ENCODE results near the gene TNK2.
"Not testable (repeated sequence)": the region's sequence is repeated elsewhere in the genome, so short reads cannot be mapped to it uniquely, and the experiment has no call there.

Gene TNK2

DNA sequence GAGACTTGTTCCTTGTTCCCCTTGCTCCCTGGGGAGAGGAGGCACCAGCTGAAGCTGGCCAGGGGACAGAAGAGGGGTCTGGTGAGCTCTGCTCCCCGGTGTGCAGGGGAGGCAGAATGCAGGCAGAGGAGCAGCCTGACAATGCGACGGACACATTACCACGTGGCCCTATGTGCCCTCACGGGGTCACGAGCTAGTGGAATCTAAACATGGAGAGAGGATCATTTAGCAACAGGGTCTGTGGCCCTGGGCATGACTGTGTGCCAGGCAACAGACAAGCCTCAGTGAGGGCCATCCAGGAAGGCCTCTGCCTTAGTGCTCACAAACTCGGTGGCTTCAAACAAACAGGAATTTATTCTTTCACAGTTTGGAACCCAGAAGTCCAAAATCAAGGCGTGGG, 88.2 kb downstream of the TNK2 start:
- H3K18ac ChIP-seq (ENCODE audit: low read length), result no peak overlapping the region
- no peak overlapping the region for H3K9ac ChIP-seq (ENCODE audit: low read depth, low read length, poor library complexity)
- peaks cover 0 to 32% (median 0%) of the 10 kb centered on the region in 3 experiments for H3K27me3 ChIP-seq (ENCODE audit: control insufficient read depth in 3 of 3, insufficient read depth in 3 of 3, low read depth in 1 of 3, low read length in 3 of 3)
- no peak overlapping the region for H3K23ac ChIP-seq (ENCODE audit: low read depth, low read length, poor library complexity)
- no peak overlapping the region for H3K27ac ChIP-seq (replicated peaks; ENCODE audit: low read length)
- H3K9me3 ChIP-seq (replicated peaks in 1 of 2; ENCODE audit: control insufficient read depth in 2 of 2, insufficient read depth in 1 of 2, low read depth in 1 of 2, low read length in 2 of 2), result no peaks in the 10 kb centered on the region
- H3K4me2 ChIP-seq (ENCODE audit: insufficient read depth, low read length, poor library complexity, severe bottlenecking), result no peak overlapping the region
- H2BK15ac ChIP-seq (ENCODE audit: low read length), result no peak overlapping the region
- H3K4me1 ChIP-seq (ENCODE audit: control insufficient read depth in 2 of 2, insufficient read depth in 1 of 2, low read depth in 1 of 2, low read length in 2 of 2), result no peaks in the 10 kb centered on the region
- H3K36me3 ChIP-seq (replicated peaks in 1 of 2; ENCODE audit: control insufficient read depth in 2 of 2, insufficient read depth in 2 of 2, low read length in 2 of 2), result no peaks in the 10 kb centered on the region
- no peak overlapping the region for H4K91ac ChIP-seq (ENCODE audit: low read depth, low read length, poor library complexity)
- no peak overlapping the region for H2AFZ ChIP-seq (ENCODE audit: low read length)
- no peaks in the 10 kb centered on the region for H3K79me1 ChIP-seq (ENCODE audit: low read depth, low read length)
- no peak overlapping the region for H3K4ac ChIP-seq (ENCODE audit: low read length)
- no peak overlapping the region for H3K4me3 ChIP-seq (ENCODE audit: low read length in 2 of 2)
- H3K14ac ChIP-seq (ENCODE audit: low read length), result no peak overlapping the region
- H2BK5ac ChIP-seq (ENCODE audit: low read length), result no peak overlapping the region
- WGBS, 2 donors (ENCODE audit: extremely low coverage in 2 of 2, insufficient read length in 2 of 2, insufficient replicate concordance in 1 of 2), result no CpG with 5 or more reads among the region's 8 CpGs
- DNase-seq (ENCODE audit: low spot score), result no peak
- H2BK120ac ChIP-seq (ENCODE audit: low read depth, low read length), result no peak overlapping the region
- no peak overlapping the region for H4K8ac ChIP-seq (ENCODE audit: low read depth, low read length)
- H2AK5ac ChIP-seq (ENCODE audit: low read depth, low read length), result no peak overlapping the region
- H2BK12ac ChIP-seq (ENCODE audit: low read length), result no peak overlapping the region

DNA sequence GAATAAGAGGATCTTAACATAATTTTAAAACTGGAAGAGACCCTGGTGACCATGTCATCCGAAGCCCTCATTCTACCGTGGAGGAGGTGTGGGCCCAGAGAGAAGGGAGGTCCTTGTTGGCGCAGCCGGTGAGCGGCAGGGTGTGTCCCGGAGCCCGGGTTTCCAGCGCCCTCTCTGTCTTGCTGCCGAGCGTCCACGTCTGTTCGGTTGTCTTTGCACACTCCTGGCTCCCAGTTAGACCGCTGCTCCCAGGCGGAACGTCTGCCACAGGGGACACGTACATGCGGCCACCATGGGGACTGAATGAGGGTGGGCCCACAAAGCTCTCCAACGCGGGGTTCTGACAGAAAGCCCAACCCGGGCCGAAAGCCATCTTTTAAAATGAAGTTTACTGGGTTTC, 90.0 kb downstream of the TNK2 start:
- H3K27me3 ChIP-seq (ENCODE audit: control insufficient read depth in 3 of 3, insufficient read depth in 3 of 3, low read depth in 1 of 3, low read length in 3 of 3), result peaks cover 0 to 42% (median 0%) of the 10 kb centered on the region in 3 experiments
- H3K4me1 ChIP-seq (ENCODE audit: control insufficient read depth in 2 of 2, insufficient read depth in 1 of 2, low read depth in 1 of 2, low read length in 2 of 2), result no peaks in the 10 kb centered on the region
- H2BK15ac ChIP-seq (ENCODE audit: low read length), result no peak overlapping the region
- no peak overlapping the region for H3K4ac ChIP-seq (ENCODE audit: low read length)
- no peak overlapping the region for H4K91ac ChIP-seq (ENCODE audit: low read depth, low read length, poor library complexity)
- H3K4me2 ChIP-seq (ENCODE audit: insufficient read depth, low read length, poor library complexity, severe bottlenecking), result no peak overlapping the region
- no peak overlapping the region for H3K9ac ChIP-seq (ENCODE audit: low read depth, low read length, poor library complexity)
- no peak overlapping the region for H3K18ac ChIP-seq (ENCODE audit: low read length)
- H3K79me1 ChIP-seq (ENCODE audit: low read depth, low read length), result no peaks in the 10 kb centered on the region
- H3K27ac ChIP-seq (replicated peaks; ENCODE audit: low read length), result no peak overlapping the region
- peak overlapping the region; percentile 44 for H3K23ac ChIP-seq (ENCODE audit: low read depth, low read length, poor library complexity)
- H3K14ac ChIP-seq (ENCODE audit: low read length), result no peak overlapping the region
- H3K36me3 ChIP-seq (replicated peaks in 1 of 2; ENCODE audit: control insufficient read depth in 2 of 2, insufficient read depth in 2 of 2, low read length in 2 of 2), result no peaks in the 10 kb centered on the region
- H2BK12ac ChIP-seq (ENCODE audit: low read length), result no peak overlapping the region
- H3K9me3 ChIP-seq (replicated peaks in 1 of 2; ENCODE audit: control insufficient read depth in 2 of 2, insufficient read depth in 1 of 2, low read depth in 1 of 2, low read length in 2 of 2), result no peaks in the 10 kb centered on the region
- no peak for DNase-seq (ENCODE audit: low spot score)
- no peak overlapping the region for H2BK120ac ChIP-seq (ENCODE audit: low read depth, low read length)
- H2AFZ ChIP-seq (ENCODE audit: low read length), result no peak overlapping the region
- no peak overlapping the region for H4K8ac ChIP-seq (ENCODE audit: low read depth, low read length)
- no peak overlapping the region for H2BK5ac ChIP-seq (ENCODE audit: low read length)
- H3K4me3 ChIP-seq (ENCODE audit: low read length in 2 of 2), result no peak overlapping the region
- no CpG with 5 or more reads among the region's 21 CpGs for WGBS, 2 donors (ENCODE audit: extremely low coverage in 2 of 2, insufficient read length in 2 of 2, insufficient replicate concordance in 1 of 2)
- peak overlapping the region; percentile 30 for H2AK5ac ChIP-seq (ENCODE audit: low read depth, low read length)

DNA sequence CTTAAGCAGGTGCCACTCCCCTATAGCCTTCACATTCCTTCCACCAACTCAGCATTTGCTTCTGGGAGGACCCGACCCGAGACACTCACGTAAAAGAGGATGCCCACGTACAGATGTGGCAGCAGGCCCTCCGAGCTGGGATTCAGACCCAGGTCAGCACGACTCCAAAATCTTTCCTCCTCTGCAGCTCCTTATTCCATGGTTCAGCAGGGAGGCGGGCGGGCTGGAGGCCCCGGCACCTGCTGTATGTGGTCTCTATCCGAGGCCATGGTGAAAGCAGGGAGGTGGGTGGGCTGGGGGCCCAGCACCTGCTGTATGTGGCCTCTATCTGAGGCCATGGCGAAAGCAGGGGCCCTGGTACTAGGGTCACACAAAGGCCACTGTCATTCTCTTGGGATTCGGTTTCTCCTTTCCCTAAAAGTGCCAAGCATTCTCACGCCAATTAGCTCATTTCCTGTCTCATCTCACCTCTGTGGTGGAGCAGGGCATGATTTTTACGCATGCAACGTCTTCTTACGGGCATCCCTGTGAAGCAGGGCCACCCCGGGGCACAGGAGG, 90.7 kb downstream of the TNK2 start:
- no peak for DNase-seq (ENCODE audit: low spot score)
- peak overlapping the region; percentile 12 for H3K18ac ChIP-seq (ENCODE audit: low read length)
- no CpG with 5 or more reads among the region's 17 CpGs for WGBS, 2 donors (ENCODE audit: extremely low coverage in 2 of 2, insufficient read length in 2 of 2, insufficient replicate concordance in 1 of 2)
- no peaks in the 10 kb centered on the region for H3K9me3 ChIP-seq (replicated peaks in 1 of 2; ENCODE audit: control insufficient read depth in 2 of 2, insufficient read depth in 1 of 2, low read depth in 1 of 2, low read length in 2 of 2)
- H3K4me2 ChIP-seq (ENCODE audit: insufficient read depth, low read length, poor library complexity, severe bottlenecking), result no peak overlapping the region
- H3K36me3 ChIP-seq (replicated peaks in 1 of 2; ENCODE audit: control insufficient read depth in 2 of 2, insufficient read depth in 2 of 2, low read length in 2 of 2), result no peaks in the 10 kb centered on the region
- no peak overlapping the region for H3K27ac ChIP-seq (replicated peaks; ENCODE audit: low read length)
- H4K91ac ChIP-seq (ENCODE audit: low read depth, low read length, poor library complexity), result no peak overlapping the region
- no peak overlapping the region for H2BK12ac ChIP-seq (ENCODE audit: low read length)
- H2BK5ac ChIP-seq (ENCODE audit: low read length), result no peak overlapping the region
- no peak overlapping the region for H3K9ac ChIP-seq (ENCODE audit: low read depth, low read length, poor library complexity)
- H4K8ac ChIP-seq (ENCODE audit: low read depth, low read length), result no peak overlapping the region
- no peak overlapping the region for H3K4me3 ChIP-seq (ENCODE audit: low read length in 2 of 2)
- no peaks in the 10 kb centered on the region for H3K79me1 ChIP-seq (ENCODE audit: low read depth, low read length)
- H3K23ac ChIP-seq (ENCODE audit: low read depth, low read length, poor library complexity), result no peak overlapping the region
- no peaks in the 10 kb centered on the region for H3K4me1 ChIP-seq (ENCODE audit: control insufficient read depth in 2 of 2, insufficient read depth in 1 of 2, low read depth in 1 of 2, low read length in 2 of 2)
- H2AK5ac ChIP-seq (ENCODE audit: low read depth, low read length), result no peak overlapping the region
- no peak overlapping the region for H2BK120ac ChIP-seq (ENCODE audit: low read depth, low read length)
- H3K4ac ChIP-seq (ENCODE audit: low read length), result no peak overlapping the region
- H3K14ac ChIP-seq (ENCODE audit: low read length), result no peak overlapping the region
- no peak overlapping the region for H2AFZ ChIP-seq (ENCODE audit: low read length)
- H2BK15ac ChIP-seq (ENCODE audit: low read length), result no peak overlapping the region
- H3K27me3 ChIP-seq (ENCODE audit: control insufficient read depth in 3 of 3, insufficient read depth in 3 of 3, low read depth in 1 of 3, low read length in 3 of 3), result peaks cover 0 to 49% (median 0%) of the 10 kb centered on the region in 3 experiments

GRCh38 chr3:195816276-195816913, 92.0 kb downstream of the TNK2 start:
- H2AK5ac ChIP-seq (ENCODE audit: low read depth, low read length); H2AFZ ChIP-seq (ENCODE audit: low read length); H3K36me3 ChIP-seq (replicated peaks in 1 of 2; ENCODE audit: control insufficient read depth in 2 of 2, insufficient read depth in 2 of 2, low read length in 2 of 2); H2BK12ac ChIP-seq (ENCODE audit: low read length); H3K4me2 ChIP-seq (ENCODE audit: insufficient read depth, low read length, poor library complexity, severe bottlenecking); H3K4me1 ChIP-seq (ENCODE audit: control insufficient read depth in 2 of 2, insufficient read depth in 1 of 2, low read depth in 1 of 2, low read length in 2 of 2); H3K14ac ChIP-seq (ENCODE audit: low read length); H3K79me1 ChIP-seq (ENCODE audit: low read depth, low read length); H4K8ac ChIP-seq (ENCODE audit: low read depth, low read length); H3K27ac ChIP-seq (replicated peaks; ENCODE audit: low read length); H3K23ac ChIP-seq (ENCODE audit: low read depth, low read length, poor library complexity); H2BK120ac ChIP-seq (ENCODE audit: low read depth, low read length); H3K4me3 ChIP-seq (ENCODE audit: low read length in 2 of 2); H3K9ac ChIP-seq (ENCODE audit: low read depth, low read length, poor library complexity); H4K91ac ChIP-seq (ENCODE audit: low read depth, low read length, poor library complexity); H3K4ac ChIP-seq (ENCODE audit: low read length); H3K18ac ChIP-seq (ENCODE audit: low read length); H2BK15ac ChIP-seq (ENCODE audit: low read length); H2BK5ac ChIP-seq (ENCODE audit: low read length); DNase-seq (ENCODE audit: low spot score); H3K9me3 ChIP-seq (replicated peaks in 1 of 2; ENCODE audit: control insufficient read depth in 2 of 2, insufficient read depth in 1 of 2, low read depth in 1 of 2, low read length in 2 of 2): not testable (repeated sequence)
- peaks cover 0 to 55% (median 2%) of the 10 kb centered on the region in 3 experiments for H3K27me3 ChIP-seq (ENCODE audit: control insufficient read depth in 3 of 3, insufficient read depth in 3 of 3, low read depth in 1 of 3, low read length in 3 of 3)
- WGBS, 2 donors (ENCODE audit: extremely low coverage in 2 of 2, insufficient read length in 2 of 2, insufficient replicate concordance in 1 of 2), result no CpG with 5 or more reads among the region's 23 CpGs
